ENCODE measurements around the gene RIOX2.

DNA sequence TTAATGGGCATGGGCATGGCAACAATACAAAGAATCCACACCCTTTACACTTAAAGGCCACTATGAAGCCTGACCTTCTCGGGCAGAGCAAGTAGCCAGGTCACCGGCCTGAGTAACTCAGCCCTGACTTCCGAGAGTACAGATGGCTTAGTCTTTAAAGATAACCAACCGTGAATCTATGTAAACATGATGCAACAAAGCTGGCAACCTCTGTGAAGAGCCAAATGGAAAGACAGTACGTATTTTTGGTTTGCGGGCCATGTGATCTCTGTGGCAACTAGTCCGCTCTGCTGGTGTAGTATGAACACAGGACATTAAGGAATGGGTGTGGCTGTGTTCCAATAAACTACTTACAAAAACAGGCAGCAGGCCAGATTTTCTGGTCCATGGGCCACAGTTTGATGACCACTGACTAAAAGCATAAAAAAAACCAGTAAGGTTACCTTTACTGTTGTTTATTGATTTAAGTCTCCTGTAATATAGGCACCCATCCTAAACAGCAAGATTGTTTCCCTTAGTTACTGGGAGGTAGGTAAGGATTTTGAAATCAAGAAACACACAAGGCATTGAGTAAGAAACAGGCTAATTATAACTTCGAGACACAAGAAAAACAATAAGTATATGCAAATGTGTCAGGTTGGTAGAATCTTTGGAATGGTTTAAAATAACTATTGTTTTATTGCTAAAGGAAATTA lies 14.5 kb downstream of the RIOX2 start:
- TF ChIP-seq, protein P1, sequence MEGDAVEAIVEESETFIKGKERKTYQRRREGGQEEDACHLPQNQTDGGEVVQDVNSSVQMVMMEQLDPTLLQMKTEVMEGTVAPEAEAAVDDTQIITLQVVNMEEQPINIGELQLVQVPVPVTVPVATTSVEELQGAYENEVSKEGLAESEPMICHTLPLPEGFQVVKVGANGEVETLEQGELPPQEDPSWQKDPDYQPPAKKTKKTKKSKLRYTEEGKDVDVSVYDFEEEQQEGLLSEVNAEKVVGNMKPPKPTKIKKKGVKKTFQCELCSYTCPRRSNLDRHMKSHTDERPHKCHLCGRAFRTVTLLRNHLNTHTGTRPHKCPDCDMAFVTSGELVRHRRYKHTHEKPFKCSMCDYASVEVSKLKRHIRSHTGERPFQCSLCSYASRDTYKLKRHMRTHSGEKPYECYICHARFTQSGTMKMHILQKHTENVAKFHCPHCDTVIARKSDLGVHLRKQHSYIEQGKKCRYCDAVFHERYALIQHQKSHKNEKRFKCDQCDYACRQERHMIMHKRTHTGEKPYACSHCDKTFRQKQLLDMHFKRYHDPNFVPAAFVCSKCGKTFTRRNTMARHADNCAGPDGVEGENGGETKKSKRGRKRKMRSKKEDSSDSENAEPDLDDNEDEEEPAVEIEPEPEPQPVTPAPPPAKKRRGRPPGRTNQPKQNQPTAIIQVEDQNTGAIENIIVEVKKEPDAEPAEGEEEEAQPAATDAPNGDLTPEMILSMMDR (IDR thresholded peaks at IDR 0.05) = no peak
- TF ChIP-seq POLR2A (IDR thresholded peaks at IDR 0.05) = no peak
